Activated CD4-positive, alpha-beta T cell treated with anti-CD3 and anti-CD28 coated beads for 48 hours (primary cell): ENCODE measurements around the gene IFT25.

Source experiments
- DNase-seq: peaks from one replicate; pipeline ENCODE4 v3.0.0-alpha.2; 2020

The IFT25 gene

DNA sequence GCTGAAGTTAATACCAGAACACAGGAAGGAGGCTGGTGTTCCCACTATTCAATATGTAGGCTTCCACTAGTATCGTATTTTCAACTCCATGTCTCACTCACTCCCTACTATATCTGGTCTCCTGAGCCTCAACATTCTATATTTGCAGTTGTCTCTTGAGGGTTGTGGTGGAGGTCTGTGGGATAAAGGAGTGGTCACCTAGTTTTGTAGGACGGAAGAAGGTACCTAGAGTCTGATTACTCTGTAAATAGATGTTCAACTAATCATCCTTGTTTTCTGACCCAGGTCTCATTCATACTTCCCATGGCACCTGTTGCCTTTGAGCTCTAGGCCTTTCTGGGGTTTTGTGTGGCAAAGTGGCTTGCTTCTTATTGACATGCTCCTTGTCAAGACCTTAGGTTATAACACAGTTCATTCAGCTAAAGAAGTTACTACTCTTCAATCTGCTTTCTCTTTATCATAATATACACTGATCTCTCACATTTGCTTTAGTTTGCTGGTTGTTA is 18.1 kb downstream of the IFT25 start:
- no peak for DNase-seq

- DNase-seq, result peak; percentile 46
These were observed 25.8 kb downstream of the IFT25 start for GRCh38 chr1:53919675-53920066.

GRCh38 chr1:53918343-53918742 is 27.2 kb downstream of the IFT25 start:
- no peak for DNase-seq

DNA sequence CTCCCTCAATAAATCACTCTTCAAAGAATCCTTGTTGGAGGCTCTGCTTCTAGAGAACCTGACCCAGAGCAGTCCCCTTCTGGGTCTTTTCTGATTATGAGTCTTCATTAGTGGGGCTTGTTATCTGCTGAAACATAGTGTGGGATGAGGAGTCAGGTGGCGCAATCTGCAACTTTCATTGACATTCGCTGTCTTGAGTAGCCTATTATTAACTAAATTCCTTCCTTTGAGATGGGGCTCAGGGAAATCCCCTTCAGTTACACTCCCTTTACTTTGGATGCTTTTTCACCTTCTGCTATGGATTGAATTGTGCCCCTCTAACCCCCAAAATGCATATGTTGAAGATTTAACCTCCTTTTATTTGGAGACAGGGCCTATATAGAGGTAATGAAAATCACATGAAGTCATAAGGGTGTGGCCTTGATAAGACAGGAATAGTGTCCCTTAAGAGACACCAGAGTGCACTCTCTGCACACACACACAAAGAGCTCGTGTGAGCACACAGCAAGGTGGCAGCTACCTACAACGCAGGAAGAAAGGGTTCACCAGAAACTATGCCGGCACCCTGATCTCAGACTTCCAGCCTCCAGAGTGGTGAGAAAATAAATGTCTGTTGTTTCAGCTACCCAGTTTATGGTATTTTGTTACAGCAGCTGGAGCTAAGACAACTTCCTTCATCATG is 32.0 kb downstream of the IFT25 start:
- no peak for DNase-seq

DNA sequence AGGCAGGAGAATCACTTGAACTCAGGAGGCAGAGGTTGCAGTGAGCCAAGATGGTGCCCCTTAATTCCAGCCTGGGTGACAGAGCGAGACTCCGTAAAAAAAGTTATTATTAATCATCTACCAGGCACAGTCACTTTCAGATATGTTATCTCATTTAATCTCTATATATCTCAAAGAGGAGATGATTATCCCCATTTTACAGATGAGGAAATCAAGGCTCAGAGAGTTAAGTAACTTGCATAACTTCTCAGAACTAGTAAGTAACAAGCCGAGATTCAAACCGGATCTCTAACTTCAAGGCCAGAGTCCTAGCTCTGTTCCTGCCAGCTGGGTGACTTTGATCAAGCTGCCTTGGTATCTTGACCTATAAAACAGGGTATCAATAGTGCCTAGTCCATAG is 34.1 kb downstream of the IFT25 start:
- DNase-seq, result no peak

GRCh38 chr1:53909946-53910345 is 35.6 kb downstream of the IFT25 start:
- no peak for DNase-seq

GRCh38 chr1:53906121-53906520 is 39.4 kb downstream of the IFT25 start:
- no peak for DNase-seq

DNA sequence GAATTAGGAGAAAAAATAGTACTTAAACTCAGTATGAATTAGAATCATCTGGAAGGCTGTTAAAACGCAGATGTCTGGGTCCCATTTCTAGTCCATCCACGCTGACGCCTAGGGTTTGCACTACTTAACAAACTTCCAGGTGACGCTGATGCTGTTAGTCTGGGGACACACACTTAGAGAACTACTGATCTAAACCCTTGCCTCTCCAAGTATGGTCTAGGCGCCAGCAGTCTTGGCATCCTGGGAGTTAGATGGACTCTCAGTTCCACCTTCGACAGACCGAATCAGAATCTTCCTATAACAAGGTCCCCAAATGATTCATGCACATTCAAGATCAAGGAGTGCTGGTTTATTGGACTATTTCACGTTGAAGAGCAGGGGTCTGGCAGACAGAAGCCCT is 40.0 kb downstream of the IFT25 start:
- no peak for DNase-seq

- DNase-seq, result no peak
These were observed 43.0 kb downstream of the IFT25 start for GRCh38 chr1:53902235-53903138.

GRCh38 chr1:53899708-53900107 is 45.8 kb downstream of the IFT25 start:
- no peak for DNase-seq

GRCh38 chr1:53899206-53899628 is 46.3 kb downstream of the IFT25 start:
- DNase-seq, result no peak

- DNase-seq, result no peak
These were observed 48.8 kb downstream of the IFT25 start for GRCh38 chr1:53896635-53897229.

DNA sequence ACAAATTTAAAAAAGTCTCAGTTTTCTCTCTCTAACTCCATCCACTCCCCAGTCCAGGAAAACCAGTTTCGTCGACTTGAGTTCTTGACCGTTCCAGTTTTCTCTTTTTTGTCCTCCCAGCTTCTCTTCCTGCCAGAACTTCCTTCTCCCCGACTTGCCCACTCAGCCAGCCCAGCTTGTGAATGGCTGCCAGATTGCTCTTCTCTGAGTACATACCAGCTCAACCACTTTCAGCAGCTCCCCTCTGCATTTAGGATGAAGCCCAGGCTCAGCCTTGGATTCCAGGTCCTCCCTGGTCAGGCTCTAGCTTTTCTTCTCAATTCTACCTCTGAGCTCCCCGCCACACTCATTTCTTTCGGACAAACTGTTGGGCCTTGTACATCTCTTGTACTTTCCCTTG is 50.1 kb downstream of the IFT25 start:
- no peak for DNase-seq

GRCh38 chr1:53894644-53895043 is 50.9 kb downstream of the IFT25 start:
- DNase-seq, result no peak

DNA sequence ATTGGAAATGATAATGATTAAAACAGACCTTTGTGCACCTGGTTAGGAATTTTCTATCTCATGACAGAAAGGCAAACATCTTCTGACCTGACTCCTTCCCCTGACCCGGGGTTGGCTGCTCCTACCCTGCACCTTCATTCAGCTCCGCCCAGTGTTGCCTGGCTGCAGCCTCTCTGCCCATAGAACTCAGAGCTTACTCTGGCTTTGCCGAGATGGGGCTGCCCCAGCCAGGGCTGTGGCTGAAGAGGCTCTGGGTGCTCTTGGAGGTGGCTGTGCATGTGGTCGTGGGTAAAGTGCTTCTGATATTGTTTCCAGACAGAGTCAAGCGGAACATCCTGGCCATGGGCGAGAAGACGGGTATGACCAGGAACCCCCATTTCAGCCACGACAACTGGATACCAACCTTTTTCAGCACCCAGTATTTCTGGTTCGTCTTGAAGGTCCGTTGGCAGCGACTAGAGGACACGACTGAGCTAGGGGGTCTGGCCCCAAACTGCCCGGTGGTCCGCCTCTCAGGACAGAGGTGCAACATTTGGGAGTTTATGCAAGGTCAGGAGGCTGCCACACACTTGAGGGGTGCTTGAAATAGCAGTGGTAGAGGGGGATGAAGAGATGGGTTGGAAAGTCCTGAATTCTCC is 51.4 kb downstream of the IFT25 start, which contains the start of gene DIO1:
TSS of gene DIO1 (plus strand) at position 189 of the 638 bp plus-strand sequence. CDS start at position 213, 24 bp downstream.
- DNase-seq, result peak; percentile 24

GRCh38 chr1:53892911-53893310 is 52.6 kb downstream of the IFT25 start:
- DNase-seq, result no peak

- DNase-seq, result no peak
These were observed 53.8 kb downstream of the IFT25 start for GRCh38 chr1:53891678-53892077.

DNA sequence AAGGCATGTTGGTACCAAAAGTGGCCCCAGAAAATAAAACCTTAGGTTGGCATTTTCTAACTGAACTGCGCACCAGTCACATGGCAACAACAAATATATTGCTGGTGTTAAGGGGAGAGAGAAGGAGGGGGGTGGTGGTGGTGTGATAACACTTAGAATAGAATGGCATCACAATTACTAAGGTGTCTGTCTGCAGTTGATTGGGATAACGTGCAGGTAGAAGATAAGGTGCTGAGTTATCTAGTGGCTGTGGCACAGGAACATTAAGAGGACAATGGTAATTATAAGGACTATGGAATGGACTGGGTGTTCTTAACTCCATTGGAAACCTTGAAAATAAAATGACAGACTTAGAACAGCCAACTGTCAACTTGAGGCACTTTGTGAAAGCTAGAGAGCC is 54.5 kb downstream of the IFT25 start:
- no peak for DNase-seq

- DNase-seq, result peak; percentile 36
These were observed 55.0 kb downstream of the IFT25 start for GRCh38 chr1:53890522-53890941.

- DNase-seq, result peak; percentile 90
These were observed 55.9 kb downstream of the IFT25 start, which contains the start of gene YIPF1 for GRCh38 chr1:53889304-53890298. YIPF1 (minus strand) TSS chr1:53889797; CDS start chr1:53888937, 860 bp downstream.

- no peak for DNase-seq
These were observed 56.8 kb downstream of the IFT25 start for GRCh38 chr1:53888681-53889080.
